GM19324 (cell line): ENCODE measurements around the gene NAV1.

Experiments used
- ATAC-seq: cut with Tn5 transposase; IDR thresholded peaks from one replicate; pipeline ENCODE4 v1.9.1; 2021; ENCODE audit warnings: mild to moderate bottlenecking, moderate library complexity; ENCODE audit not compliant: unreplicated experiment, low FRiP score

The NAV1 gene

GRCh38 chr1:201502511-201502857, 36.4 kb upstream of the NAV1 start:
- no peak for ATAC-seq

GRCh38 chr1:201503397-201504176, 35.3 kb upstream of the NAV1 start:
- no peak for ATAC-seq

GRCh38 chr1:201504179-201504631, 34.7 kb upstream of the NAV1 start:
- no peak for ATAC-seq

GRCh38 chr1:201504799-201505502, 34.0 kb upstream of the NAV1 start:
- no peak for ATAC-seq

- ATAC-seq = no peak
Observed at GRCh38 chr1:201505503-201505890, 33.4 kb upstream of the NAV1 start.

- no peak for ATAC-seq
Observed at GRCh38 chr1:201506092-201506491, 32.8 kb upstream of the NAV1 start.

- ATAC-seq = peak; percentile 89
Observed at GRCh38 chr1:201506557-201507359, 32.2 kb upstream of the NAV1 start, which contains the start of gene CSRP1. Gene CSRP1 (minus strand): TSS chr1:201507123. CDS start chr1:201496303, 10,820 bp downstream.

- no peak for ATAC-seq
Observed at GRCh38 chr1:201507360-201507675, 31.6 kb upstream of the NAV1 start.

GRCh38 chr1:201508809-201509208, 30.1 kb upstream of the NAV1 start:
- no peak for ATAC-seq

- ATAC-seq = no peak
Observed at GRCh38 chr1:201509601-201510374, 29.1 kb upstream of the NAV1 start.

GRCh38 chr1:201510734-201511133, 28.2 kb upstream of the NAV1 start:
- ATAC-seq = no peak

- no peak for ATAC-seq
Observed at GRCh38 chr1:201511396-201511940, 27.5 kb upstream of the NAV1 start.

GRCh38 chr1:201511941-201512539, 26.9 kb upstream of the NAV1 start:
- ATAC-seq = no peak

GRCh38 chr1:201513498-201514243, 25.3 kb upstream of the NAV1 start:
- no peak for ATAC-seq

- no peak for ATAC-seq
Observed at GRCh38 chr1:201514466-201514865, 24.5 kb upstream of the NAV1 start.

- no peak for ATAC-seq
Observed at GRCh38 chr1:201515062-201515750, 23.7 kb upstream of the NAV1 start.

- no peak for ATAC-seq
Observed at GRCh38 chr1:201515895-201516294, 23.0 kb upstream of the NAV1 start.

GRCh38 chr1:201516511-201517127, 22.3 kb upstream of the NAV1 start:
- no peak for ATAC-seq
